Liver (tissue), 3 donors: ENCODE data around the gene ITM2C.

ENCODE experiments used
- CTCF ChIP-seq: fragments of 150-350 bp; IDR thresholded peaks from 2 replicates; pipeline ENCODE4 v1.5.1; 2017; ENCODE audit warnings: improper control_type of control experiment, low read depth, low read length; ENCODE audit not compliant: missing input control
- EGR1 ChIP-seq, 2 donors: IDR thresholded peaks; 2 replicates each; pipeline ENCODE4 v1.6.1; 2016 to 2018; ENCODE audit warnings: antibody characterized with exemption in 2 of 2, low read depth in 2 of 2
- FOXA1 ChIP-seq: IDR thresholded peaks from 2 replicates; pipeline ENCODE4 v1.6.1; 2016; ENCODE audit warnings: antibody characterized with exemption
- GABPA ChIP-seq, 2 donors: IDR thresholded peaks in 1 of 2; conservative IDR thresholded peaks in 1 of 2; 2 replicates each; pipeline ENCODE4 v1.6.1; 2016; ENCODE audit warnings: antibody characterized with exemption in 2 of 2, mild to moderate bottlenecking in 1 of 2, moderate library complexity in 1 of 2
- JUND ChIP-seq, 2 donors: IDR thresholded peaks; 2 replicates each; pipeline ENCODE4 v1.6.1; 2016; ENCODE audit warnings: antibody characterized with exemption in 2 of 2
- REST ChIP-seq: IDR thresholded peaks from 2 replicates; pipeline ENCODE4 v1.6.1; 2016; ENCODE audit warnings: antibody characterized with exemption, mild to moderate bottlenecking
- TAF1 ChIP-seq: conservative IDR thresholded peaks from 2 replicates; pipeline ENCODE4 v1.6.1; 2016; ENCODE audit warnings: antibody characterized with exemption, mild to moderate bottlenecking
- ZBTB33 ChIP-seq: IDR thresholded peaks from 2 replicates; pipeline ENCODE4 v1.6.1; 2016; ENCODE audit warnings: antibody characterized with exemption
- TF ChIP-seq, protein P1 (sequence below): IDR thresholded peaks from 2 replicates; pipeline ENCODE4 v1.6.1; 2016; ENCODE audit warnings: antibody characterized with exemption
- TF ChIP-seq, protein P2 (sequence below): IDR thresholded peaks from 2 replicates; pipeline ENCODE4 v1.6.1; 2016; ENCODE audit warnings: antibody characterized with exemption
- donor health status: healthy.
- donor health status: healthy.

DNA sequence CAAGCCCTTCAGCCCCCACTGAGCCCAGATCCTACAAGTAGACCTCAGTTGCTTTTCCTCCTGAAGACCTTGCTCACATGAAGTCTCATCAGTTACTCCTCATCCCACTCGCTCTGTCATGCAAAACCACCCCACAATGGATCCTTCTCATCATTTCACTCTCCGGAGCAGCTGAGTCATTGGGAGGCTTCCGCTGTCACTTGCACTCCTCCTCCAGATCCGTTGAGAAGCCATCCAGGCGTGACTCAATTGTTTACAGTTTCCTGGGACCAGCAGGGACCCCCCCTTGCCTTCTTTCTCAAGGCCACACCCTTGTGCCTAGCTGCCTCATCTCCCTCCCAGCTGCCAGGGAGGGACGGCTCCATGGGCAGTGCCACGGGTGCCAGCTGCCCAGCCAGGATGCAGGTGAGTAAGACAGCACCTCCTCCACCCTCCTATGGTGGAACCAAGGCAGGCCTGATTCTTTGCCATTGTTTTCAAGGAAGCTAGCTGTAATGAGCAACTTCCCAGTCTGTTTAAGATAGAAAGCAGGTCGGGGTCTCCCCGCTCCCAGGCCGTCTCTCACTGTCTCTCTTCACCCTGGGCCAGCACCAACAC, 44.0 kb downstream of the ITM2C start:
- TF ChIP-seq TAF1 (no peak), GABPA (IDR thresholded peaks at IDR 0.05 in 1 of 2, conservative IDR thresholded peaks at IDR 0.05 in 1 of 2) (no peak), ZBTB33 (no peak), CTCF (no peak), REST (no peak), FOXA1 (no peak), EGR1 (IDR thresholded peaks at IDR 0.05; ENCODE audit: low read depth in 2 of 2) (no peak), JUND (IDR thresholded peaks at IDR 0.05) (no peak)
- TF ChIP-seq, protein P1, sequence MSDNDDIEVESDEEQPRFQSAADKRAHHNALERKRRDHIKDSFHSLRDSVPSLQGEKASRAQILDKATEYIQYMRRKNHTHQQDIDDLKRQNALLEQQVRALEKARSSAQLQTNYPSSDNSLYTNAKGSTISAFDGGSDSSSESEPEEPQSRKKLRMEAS, result no peak
- TF ChIP-seq, protein P2, sequence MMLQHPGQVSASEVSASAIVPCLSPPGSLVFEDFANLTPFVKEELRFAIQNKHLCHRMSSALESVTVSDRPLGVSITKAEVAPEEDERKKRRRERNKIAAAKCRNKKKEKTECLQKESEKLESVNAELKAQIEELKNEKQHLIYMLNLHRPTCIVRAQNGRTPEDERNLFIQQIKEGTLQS, result no peak
